ENCODE results near the gene ACOX3. TPM values are rescaled to one million over a fixed set of nuclear protein-coding genes. Genes with fewer than 3 reads are reported as not detected.

Gene ACOX3
- polyA plus RNA-seq, 1 experiment: 7.9 TPM

DNA sequence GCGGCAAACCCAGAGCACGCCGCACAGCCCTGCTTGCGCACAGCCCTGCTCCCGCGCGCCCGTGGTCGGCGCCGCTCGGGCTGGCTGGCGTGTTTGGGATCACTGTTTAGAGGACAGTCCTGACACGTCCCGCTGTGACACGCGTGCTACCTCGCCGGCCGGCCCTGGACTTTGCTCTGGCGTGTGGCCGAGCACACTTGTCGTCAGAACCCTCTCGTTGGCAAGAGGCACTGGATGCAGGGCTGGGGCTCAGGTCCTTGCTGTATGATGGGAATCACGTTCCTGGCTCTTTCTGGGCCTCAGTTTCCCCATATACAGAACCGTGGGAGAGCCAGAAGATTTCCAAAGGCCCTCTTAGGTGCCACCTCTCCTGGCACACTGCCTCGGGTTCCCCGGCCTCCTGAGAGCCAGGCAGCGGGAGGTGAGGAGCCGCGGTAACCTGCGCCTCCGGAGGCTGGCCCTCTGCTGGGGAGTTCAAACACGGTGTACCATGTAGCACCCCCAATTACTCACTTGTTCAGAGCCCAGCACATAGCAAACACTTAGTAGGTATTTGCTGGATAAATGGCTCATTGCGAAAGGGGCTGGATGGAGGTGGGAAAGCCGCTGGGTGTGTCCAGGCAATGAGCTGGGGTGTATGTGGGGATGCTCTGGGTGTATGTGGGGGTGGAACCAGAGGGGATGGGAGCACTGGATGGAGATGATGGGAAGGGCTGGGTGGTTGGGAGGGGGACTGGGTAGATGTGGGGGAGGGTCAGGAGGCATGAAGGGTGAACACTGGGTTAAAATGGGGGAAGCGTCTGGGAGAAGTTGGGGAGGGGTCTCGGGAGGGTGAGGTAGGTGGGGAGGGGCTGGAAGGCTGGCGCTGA lies 94.3 kb downstream of the ACOX3 start:
- ChIA-PET POLR2A (no interaction called here), CTCF (no interaction called here)
- peaks cover 13% of the 10 kb centered on the region for H3K27me3 ChIP-seq (ENCODE audit: control insufficient read depth, insufficient read depth, low read length)
- H3K27ac ChIP-seq (ENCODE audit: low read depth, low read length): no peak overlapping the region
- H3K9me3 ChIP-seq (ENCODE audit: control insufficient read depth, insufficient read depth, low read length): peaks cover 3% of the 10 kb centered on the region; the same call in 1 of the 2 replicates
- no peak overlapping the region for H3K4me3 ChIP-seq (ENCODE audit: low read depth, low read length)
- DNase-seq (ENCODE audit: low read depth, low spot score): no peak
- TF ChIP-seq CTCF (IDR thresholded peaks at IDR 0.05; ENCODE audit: low read depth, low read length): no peak

GRCh38 chr4:8345053-8345945 lies 95.2 kb downstream of the ACOX3 start:
- no peak for TF ChIP-seq CTCF (IDR thresholded peaks at IDR 0.05; ENCODE audit: low read depth, low read length)
- no peak for DNase-seq (ENCODE audit: low read depth, low spot score)
- ChIA-PET POLR2A (no interaction called here), CTCF (no interaction called here)
- H3K27me3 ChIP-seq (ENCODE audit: control insufficient read depth, insufficient read depth, low read length): peaks cover 16% of the 10 kb centered on the region
- no peak overlapping the region for H3K4me3 ChIP-seq (ENCODE audit: low read depth, low read length)
- H3K9me3 ChIP-seq (ENCODE audit: control insufficient read depth, insufficient read depth, low read length): peaks cover 3% of the 10 kb centered on the region; the same call in 1 of the 2 replicates
- no peak overlapping the region for H3K27ac ChIP-seq (ENCODE audit: low read depth, low read length)

- TF ChIP-seq CTCF (IDR thresholded peaks at IDR 0.05; ENCODE audit: low read depth, low read length): no peak
- CTCF ChIA-PET: interaction anchor here (0.6 to 1.0 kb wide), 4 partner anchors 59 to 1302 kb away, joined by 3 to 4 read pairs (median 4); a partner anchor contains a TSS
- peaks cover 17% of the 10 kb centered on the region for H3K27me3 ChIP-seq (ENCODE audit: control insufficient read depth, insufficient read depth, low read length)
- DNase-seq (ENCODE audit: low read depth, low spot score): no peak
- POLR2A ChIA-PET: interaction anchor here (1.3 kb wide), 1 partner anchor 49 kb away, joined by 3 read pairs; no protein-coding TSS in a partner anchor
- peaks cover 3% of the 10 kb centered on the region; the same call in 1 of the 2 replicates for H3K9me3 ChIP-seq (ENCODE audit: control insufficient read depth, insufficient read depth, low read length)
- no peak overlapping the region for H3K4me3 ChIP-seq (ENCODE audit: low read depth, low read length)
- H3K27ac ChIP-seq (ENCODE audit: low read depth, low read length): no peak overlapping the region
Measured at GRCh38 chr4:8344377-8344776, 96.1 kb downstream of the ACOX3 start.

- Histone ChIP-seq H3K27me3 (ENCODE audit: control insufficient read depth, insufficient read depth, low read length) (peaks cover 17% of the 10 kb centered on the region), H3K4me3 (ENCODE audit: low read depth, low read length) (no peak overlapping the region), H3K27ac (ENCODE audit: low read depth, low read length) (no peak overlapping the region), H3K9me3 (ENCODE audit: control insufficient read depth, insufficient read depth, low read length) (peaks cover 3% of the 10 kb centered on the region; the same call in 1 of the 2 replicates)
- no peak for TF ChIP-seq CTCF (IDR thresholded peaks at IDR 0.05; ENCODE audit: low read depth, low read length)
- POLR2A ChIA-PET: interaction anchor here (1.3 kb wide), 1 partner anchor 50 kb away, joined by 3 read pairs; no protein-coding TSS in a partner anchor
- no peak for DNase-seq (ENCODE audit: low read depth, low spot score)
- CTCF ChIA-PET: interaction anchor here (0.6 to 1.0 kb wide), 4 partner anchors 59 to 1301 kb away, joined by 3 to 4 read pairs (median 4); a partner anchor contains a TSS
Measured at GRCh38 chr4:8343967-8344331, 96.6 kb downstream of the ACOX3 start.

All from AG04450 (cell line).